GM10266 (cell line): Measurements from ENCODE around the gene MED22.

ENCODE experiments used
- DNase-seq: peaks from one replicate; pipeline ENCODE4 v3.0.0; 2012; ENCODE audit errors: extremely low spot score
- TF ChIP-seq, protein P1 (sequence below): IDR thresholded peaks from 2 replicates; pipeline ENCODE4 v1.5.1; 2012; ENCODE audit warnings: mild to moderate bottlenecking, low read depth; ENCODE audit not compliant: control insufficient read depth, insufficient read depth; ENCODE audit errors: missing control alignments

MED22 gene

DNA sequence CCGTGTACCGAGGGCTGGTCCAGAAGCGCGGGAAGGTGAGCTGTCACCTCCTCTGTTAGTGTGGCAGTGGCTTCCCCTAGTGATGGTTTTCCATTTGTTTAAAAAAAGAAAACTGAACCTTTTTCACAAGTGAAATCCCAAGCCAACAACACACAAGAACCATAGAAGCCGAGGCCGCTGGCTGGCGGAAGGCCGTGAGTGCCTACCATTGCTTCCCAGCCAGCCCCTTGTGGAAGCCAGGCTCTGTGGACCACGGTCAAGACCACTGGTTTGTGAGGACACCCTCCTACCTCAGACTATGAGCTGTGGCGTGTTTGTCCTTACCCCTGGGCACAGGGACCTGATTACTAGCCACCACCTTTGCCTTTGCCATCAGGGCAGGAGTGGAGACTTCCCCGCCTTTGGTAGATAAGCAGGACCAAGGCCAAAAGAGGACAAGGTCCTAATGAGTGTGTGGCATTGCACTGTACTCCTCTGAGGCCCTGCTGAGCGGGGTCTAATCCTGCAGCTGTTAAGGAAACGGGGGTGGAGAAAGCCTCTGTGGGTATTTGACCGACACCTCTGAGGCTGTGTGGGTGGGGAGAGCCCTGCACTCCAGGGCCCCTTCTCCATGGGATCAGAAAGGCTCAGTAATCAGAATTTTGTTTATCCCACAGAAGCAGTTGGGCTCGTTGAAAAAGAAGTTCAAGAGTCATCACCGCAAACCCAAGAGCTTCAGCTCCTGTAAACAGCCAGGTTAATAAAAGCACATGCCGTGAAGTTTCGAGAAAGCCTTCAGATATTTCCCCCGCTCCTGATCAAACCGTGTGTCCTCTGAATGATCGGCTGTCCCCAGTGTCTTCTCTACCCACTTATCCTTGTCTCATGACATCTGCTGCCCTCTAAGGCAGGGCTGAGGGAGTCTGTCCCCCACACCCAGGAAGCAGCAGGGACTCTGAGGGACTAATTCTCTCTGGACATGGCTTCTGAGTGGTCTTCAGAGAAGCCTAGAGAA lies 12.8 kb upstream of the MED22 start:
- TF ChIP-seq, protein P1, sequence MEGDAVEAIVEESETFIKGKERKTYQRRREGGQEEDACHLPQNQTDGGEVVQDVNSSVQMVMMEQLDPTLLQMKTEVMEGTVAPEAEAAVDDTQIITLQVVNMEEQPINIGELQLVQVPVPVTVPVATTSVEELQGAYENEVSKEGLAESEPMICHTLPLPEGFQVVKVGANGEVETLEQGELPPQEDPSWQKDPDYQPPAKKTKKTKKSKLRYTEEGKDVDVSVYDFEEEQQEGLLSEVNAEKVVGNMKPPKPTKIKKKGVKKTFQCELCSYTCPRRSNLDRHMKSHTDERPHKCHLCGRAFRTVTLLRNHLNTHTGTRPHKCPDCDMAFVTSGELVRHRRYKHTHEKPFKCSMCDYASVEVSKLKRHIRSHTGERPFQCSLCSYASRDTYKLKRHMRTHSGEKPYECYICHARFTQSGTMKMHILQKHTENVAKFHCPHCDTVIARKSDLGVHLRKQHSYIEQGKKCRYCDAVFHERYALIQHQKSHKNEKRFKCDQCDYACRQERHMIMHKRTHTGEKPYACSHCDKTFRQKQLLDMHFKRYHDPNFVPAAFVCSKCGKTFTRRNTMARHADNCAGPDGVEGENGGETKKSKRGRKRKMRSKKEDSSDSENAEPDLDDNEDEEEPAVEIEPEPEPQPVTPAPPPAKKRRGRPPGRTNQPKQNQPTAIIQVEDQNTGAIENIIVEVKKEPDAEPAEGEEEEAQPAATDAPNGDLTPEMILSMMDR, result no peak
- no peak for DNase-seq

DNA sequence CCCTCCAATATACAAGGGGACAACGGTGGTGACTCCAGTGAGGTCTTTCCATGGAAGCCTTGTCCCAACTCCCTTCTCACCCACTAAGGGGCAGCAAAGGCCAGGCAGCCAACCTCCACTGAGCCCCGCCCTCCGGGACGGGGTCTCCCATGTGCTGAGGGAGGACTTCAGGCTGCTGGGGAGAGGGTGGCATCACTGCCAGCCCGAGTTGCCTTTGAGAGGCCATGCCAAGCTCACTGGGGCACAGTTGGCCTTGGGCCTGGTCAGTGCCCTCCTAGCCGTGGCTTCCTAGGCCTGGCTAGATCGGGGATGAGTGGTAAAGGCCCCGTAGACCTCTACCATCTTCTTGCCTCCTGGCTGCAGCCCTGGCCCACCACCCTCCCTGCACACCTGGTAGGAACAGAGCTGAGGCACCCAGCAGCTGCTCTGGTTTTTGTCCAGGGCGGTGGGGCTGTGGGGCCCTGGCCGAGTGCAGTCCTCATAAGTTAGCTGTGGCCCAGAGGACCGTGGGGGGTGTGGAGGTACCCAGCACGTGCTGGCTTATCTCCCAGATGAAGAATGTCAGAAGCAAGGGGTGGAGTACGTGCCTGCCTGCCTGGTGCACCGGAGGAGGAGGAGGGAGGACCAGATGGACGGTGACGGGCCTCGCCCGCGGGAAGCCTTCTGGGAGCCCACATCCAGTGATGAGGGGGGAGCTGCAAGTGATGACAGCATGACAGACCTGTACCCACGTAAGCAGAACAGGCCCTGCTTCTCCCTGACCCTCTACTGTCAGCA lies 11.7 kb upstream of the MED22 start:
- TF ChIP-seq, protein P1, result peak; percentile 26
- no peak for DNase-seq

DNA sequence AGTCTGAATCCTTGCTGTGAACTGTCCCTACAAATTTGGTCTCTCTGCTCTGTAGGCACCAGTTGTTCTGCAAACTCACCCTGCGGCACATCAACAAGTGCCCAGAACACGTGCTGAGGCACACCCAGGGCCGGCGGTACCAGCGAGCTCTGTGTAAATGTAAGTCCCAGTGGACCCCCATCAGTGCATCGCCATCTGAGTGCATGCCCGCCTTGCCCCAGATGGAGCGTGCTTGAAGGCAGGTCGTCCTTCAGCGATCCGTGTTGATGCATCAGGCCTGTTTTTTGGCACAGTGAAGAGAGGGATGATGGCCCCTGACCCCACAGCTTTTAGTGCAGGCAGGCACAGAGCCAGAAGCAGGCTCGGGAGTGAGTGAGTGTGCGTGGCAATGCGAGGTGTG lies 9.7 kb upstream of the MED22 start:
- TF ChIP-seq, protein P1, result no peak

DNA sequence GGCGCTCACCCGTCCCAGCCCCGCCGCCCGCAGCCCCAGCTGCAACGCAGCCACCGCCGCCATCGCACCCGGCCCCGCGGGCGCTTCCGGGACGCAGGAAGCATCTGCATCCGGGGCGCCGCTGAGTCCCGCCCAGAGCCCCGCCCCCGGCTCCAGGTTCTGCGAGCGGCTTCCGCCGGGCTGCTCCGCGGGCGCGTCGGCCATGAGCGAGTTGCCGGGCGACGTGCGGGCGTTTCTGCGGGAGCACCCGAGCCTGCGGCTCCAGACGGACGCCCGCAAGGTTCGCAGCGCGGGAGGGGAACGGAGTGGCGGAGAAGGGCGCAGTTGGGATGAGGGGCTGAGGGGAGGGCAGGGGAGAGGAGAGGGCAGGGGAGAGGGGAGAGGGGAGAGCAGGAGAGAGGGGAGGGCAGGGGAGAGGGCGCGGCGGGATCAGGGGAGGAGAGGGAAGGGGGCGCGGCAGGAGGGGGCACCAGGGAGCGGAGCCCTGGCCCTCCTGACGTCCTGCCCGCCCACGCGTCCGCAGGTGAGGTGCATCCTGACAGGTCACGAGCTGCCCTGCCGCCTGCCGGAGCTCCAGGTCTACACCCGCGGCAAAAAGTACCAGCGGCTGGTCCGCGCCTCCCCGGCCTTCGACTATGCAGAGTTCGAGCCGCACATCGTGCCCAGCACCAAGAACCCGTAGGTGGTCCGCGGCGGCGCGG lies 8.6 kb upstream of the MED22 start, which contains the start of the genes SURF1 and SURF2:
TSS of gene SURF1 (minus strand) at position 97 of the 701 bp plus-strand sequence. CDS start at position 63, 34 bp downstream.
TSS of gene SURF2 (plus strand) at position 160 of the 701 bp plus-strand sequence. CDS start at position 203, 43 bp downstream.
- DNase-seq, result peak; percentile 96
- TF ChIP-seq, protein P1, result peak; percentile 20

More for the DNA sequence above, 9.7 kb upstream of the MED22 start:
- DNase-seq, result no peak

DNA sequence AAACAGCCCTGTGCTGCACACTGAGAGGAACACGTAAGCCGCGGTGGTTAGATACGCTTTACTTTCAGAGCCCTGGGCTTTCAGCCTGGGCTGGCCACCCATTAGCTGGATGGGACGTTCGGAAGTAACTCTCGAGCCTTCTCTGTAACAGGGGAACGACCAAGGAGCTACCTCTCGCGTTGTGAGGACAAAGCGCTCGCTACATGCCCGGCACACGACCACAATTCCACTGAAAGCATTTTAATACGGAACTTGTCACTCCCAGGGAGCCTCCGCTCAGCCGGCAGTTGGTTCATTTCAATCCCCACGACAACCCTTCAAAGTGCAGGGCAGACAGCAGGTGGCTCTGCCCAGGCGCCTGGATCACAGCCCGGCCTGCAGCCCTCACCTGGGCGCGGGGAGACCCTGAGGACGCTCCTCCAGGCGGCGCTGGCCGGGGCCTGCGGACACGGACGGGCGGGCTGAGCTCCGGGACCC lies 8.0 kb upstream of the MED22 start:
- TF ChIP-seq, protein P1, result no peak
- no peak for DNase-seq

DNA sequence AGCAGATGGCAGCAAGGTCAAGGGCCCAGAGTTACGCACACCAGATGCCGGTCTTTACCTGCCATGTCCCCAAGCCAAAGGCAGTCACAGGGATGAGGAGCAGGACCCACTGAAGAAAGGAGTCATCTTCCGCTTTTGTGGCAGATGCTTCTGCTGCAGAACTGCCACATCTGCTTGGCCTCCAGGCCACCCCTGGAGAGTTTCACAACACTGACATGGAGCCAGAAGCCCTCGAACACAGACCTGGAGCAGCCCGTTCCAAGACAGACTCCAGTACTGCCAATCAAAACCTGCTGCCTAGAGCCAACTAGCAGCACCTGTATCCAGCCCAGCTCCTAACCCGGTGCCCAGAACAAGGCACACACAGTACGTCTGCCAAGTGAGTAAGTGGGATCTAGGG lies 6.8 kb upstream of the MED22 start:
- TF ChIP-seq, protein P1, result no peak
- DNase-seq, result no peak
